Endodermal cell (in vitro differentiated cells): ENCODE data around the gene OR6B3. TPM values are rescaled to one million over a fixed set of nuclear protein-coding genes. Genes with fewer than 3 reads are reported as not detected.
A peak's percentile ranks its signal among the peaks of the same experiment; 100 is the strongest.

Experiments used
- DNase-seq: peaks from one replicate; pipeline ENCODE4 v3.0.0-alpha.2; 2017
- H3K27ac ChIP-seq: 2 replicates; pipeline ENCODE4 v1.5.1; 2013; ENCODE audit warnings: mild to moderate bottlenecking, low read depth, low read length, moderate library complexity
- H3K27me3 ChIP-seq: 2 replicates; pipeline ENCODE4 v1.6.1; 2013; ENCODE audit warnings: mild to moderate bottlenecking, low read length, moderate library complexity; ENCODE audit not compliant: insufficient read depth, control insufficient read depth, poor library complexity, severe bottlenecking
- H3K36me3 ChIP-seq: 2 replicates; pipeline ENCODE4 v1.7.0; 2013; ENCODE audit warnings: mild to moderate bottlenecking, low read length, moderate library complexity; ENCODE audit not compliant: control insufficient read depth, insufficient read depth
- H3K4me1 ChIP-seq: one replicate; pipeline ENCODE4 v1.7.0; 2013; ENCODE audit warnings: low read length; ENCODE audit not compliant: control insufficient read depth, insufficient read depth
- H3K4me3 ChIP-seq: 2 replicates; pipeline ENCODE4 v1.5.1; 2013; ENCODE audit warnings: mild to moderate bottlenecking, low read length, moderate library complexity
- H3K9ac ChIP-seq: 2 replicates; pipeline ENCODE4 v1.6.1; 2013; ENCODE audit warnings: mild to moderate bottlenecking, low read length, moderate library complexity; ENCODE audit not compliant: poor library complexity, severe bottlenecking; ENCODE audit errors: extremely low read depth
- H3K9me3 ChIP-seq: 2 replicates; pipeline ENCODE4 v1.6.1; 2013; ENCODE audit warnings: mild to moderate bottlenecking, low read length, moderate library complexity; ENCODE audit not compliant: control insufficient read depth
- H3K27ac Mint-ChIP-seq: 2 replicates; pipeline ENCODE4 v1.8.0; 2020; ENCODE audit warnings: mixed read lengths
- H3K27me3 Mint-ChIP-seq: 2 replicates; pipeline ENCODE4 v1.8.0; 2021; ENCODE audit warnings: mild to moderate bottlenecking, mixed read lengths; ENCODE audit not compliant: insufficient read depth
- H3K36me3 Mint-ChIP-seq: 2 replicates; pipeline ENCODE4 v1.8.0; 2020; ENCODE audit warnings: low read depth, mixed read lengths
- H3K4me1 Mint-ChIP-seq: 2 replicates; pipeline ENCODE4 v1.8.0; 2020; ENCODE audit warnings: mixed read lengths
- H3K4me3 Mint-ChIP-seq: 2 replicates; pipeline ENCODE4 v1.8.0; 2020; ENCODE audit warnings: mild to moderate bottlenecking, moderate library complexity, mixed read lengths
- H3K9me3 Mint-ChIP-seq: 2 replicates; pipeline ENCODE4 v1.8.0; 2020; ENCODE audit warnings: mild to moderate bottlenecking, mixed read lengths
- CTCF ChIP-seq: fragments of 200-600 bp; sonication (generic); conservative IDR thresholded peaks from 2 replicates; pipeline ENCODE4 v1.5.0; 2021; ENCODE audit warnings: antibody characterized with exemption, mild to moderate bottlenecking
- WGBS, 2 experiments: methylation state at CpG; one replicate each; pipeline versions ENCODE4 v1.1.5 to v1.1.7; 2013; ENCODE audit warnings: missing lambda C conversion rate in 2 of 2, mixed read lengths in 1 of 2; ENCODE audit not compliant: insufficient coverage in 1 of 2, insufficient read length in 1 of 2; 5-methylcytosine and 5-hydroxymethylcytosine counted together
- total RNA-seq, 2 donors: library from RNA; stranded (reverse); fragmentation: NEBNext Ultra II Directional in 1 of 2; extraction: Animal tissue kit (Norgen Biotek cat#: 25700) in 1 of 2; gene quantifications; 2 replicates in 1 of 2; 3 replicates in 1 of 2; pipeline ENCODE4 v1.2.1, GENCODE V29; 2021

The OR6B3 gene
- total RNA-seq, 2 donors from 2014 or later = not detected

- Histone ChIP-seq H3K27me3 (no peaks in the 10 kb centered on the region), H3K4me3 (no peak overlapping the region), H3K4me1 (no peaks in the 10 kb centered on the region), H3K9ac (no peak overlapping the region), H3K36me3 (no peaks in the 10 kb centered on the region), H3K9me3 (peaks cover 21% of the 10 kb centered on the region), H3K27ac (no peak overlapping the region)
- Mint-ChIP-seq H3K36me3 (no peaks in the 10 kb centered on the region), H3K27ac (no peak overlapping the region), H3K27me3 (no peaks in the 10 kb centered on the region), H3K9me3 (peaks cover 7% of the 10 kb centered on the region), H3K4me1 (no peaks in the 10 kb centered on the region), H3K4me3 (no peak overlapping the region)
- 95 to 100% methylated on average over 1 of the region's 1 CpG for WGBS, 2 experiments
- no peak for DNase-seq
- no peak for TF ChIP-seq CTCF
These were observed 16.5 kb upstream of the OR6B3 start for GRCh38 chr2:240069829-240070228.

- Histone ChIP-seq H3K27ac (no peak overlapping the region), H3K9me3 (peaks cover 15% of the 10 kb centered on the region), H3K36me3 (no peaks in the 10 kb centered on the region), H3K4me1 (no peaks in the 10 kb centered on the region), H3K4me3 (peak overlapping the region; percentile 32), H3K27me3 (no peaks in the 10 kb centered on the region), H3K9ac (no peak overlapping the region)
- no peaks in the 10 kb centered on the region for H3K27me3 Mint-ChIP-seq
- DNase-seq = no peak
- H3K4me3 Mint-ChIP-seq = no peak overlapping the region
- 96 to 100% methylated on average over 1 of the region's 1 CpG for WGBS, 2 experiments
- H3K4me1 Mint-ChIP-seq = no peaks in the 10 kb centered on the region
- no peak overlapping the region for H3K27ac Mint-ChIP-seq
- no peak for TF ChIP-seq CTCF
- peaks cover 5% of the 10 kb centered on the region for H3K9me3 Mint-ChIP-seq
- no peaks in the 10 kb centered on the region for H3K36me3 Mint-ChIP-seq
These were observed 14.9 kb upstream of the OR6B3 start for GRCh38 chr2:240068193-240068592.

GRCh38 chr2:240066489-240066888 is 13.2 kb upstream of the OR6B3 start:
- DNase-seq = no peak
- no peaks in the 10 kb centered on the region for H3K4me1 Mint-ChIP-seq
- Histone ChIP-seq H3K4me3 (no peak overlapping the region), H3K4me1 (no peaks in the 10 kb centered on the region), H3K9ac (no peak overlapping the region), H3K9me3 (peaks cover 15% of the 10 kb centered on the region), H3K27me3 (no peaks in the 10 kb centered on the region), H3K36me3 (no peaks in the 10 kb centered on the region), H3K27ac (no peak overlapping the region)
- H3K9me3 Mint-ChIP-seq = peaks cover 4% of the 10 kb centered on the region
- no peak for TF ChIP-seq CTCF
- no peaks in the 10 kb centered on the region for H3K27me3 Mint-ChIP-seq
- H3K4me3 Mint-ChIP-seq = no peak overlapping the region
- no peaks in the 10 kb centered on the region for H3K36me3 Mint-ChIP-seq
- WGBS, 2 experiments = 81 to 87% methylated on average over 5 of the region's 5 CpGs
- H3K27ac Mint-ChIP-seq = no peak overlapping the region
